ENCODE data around the gene ITPRIP. TPM values are rescaled to one million over a fixed set of nuclear protein-coding genes. Genes with fewer than 3 reads are reported as not detected.

Gene ITPRIP
- total RNA-seq, 1 experiment from 2014 or later: 15.5 TPM

DNA sequence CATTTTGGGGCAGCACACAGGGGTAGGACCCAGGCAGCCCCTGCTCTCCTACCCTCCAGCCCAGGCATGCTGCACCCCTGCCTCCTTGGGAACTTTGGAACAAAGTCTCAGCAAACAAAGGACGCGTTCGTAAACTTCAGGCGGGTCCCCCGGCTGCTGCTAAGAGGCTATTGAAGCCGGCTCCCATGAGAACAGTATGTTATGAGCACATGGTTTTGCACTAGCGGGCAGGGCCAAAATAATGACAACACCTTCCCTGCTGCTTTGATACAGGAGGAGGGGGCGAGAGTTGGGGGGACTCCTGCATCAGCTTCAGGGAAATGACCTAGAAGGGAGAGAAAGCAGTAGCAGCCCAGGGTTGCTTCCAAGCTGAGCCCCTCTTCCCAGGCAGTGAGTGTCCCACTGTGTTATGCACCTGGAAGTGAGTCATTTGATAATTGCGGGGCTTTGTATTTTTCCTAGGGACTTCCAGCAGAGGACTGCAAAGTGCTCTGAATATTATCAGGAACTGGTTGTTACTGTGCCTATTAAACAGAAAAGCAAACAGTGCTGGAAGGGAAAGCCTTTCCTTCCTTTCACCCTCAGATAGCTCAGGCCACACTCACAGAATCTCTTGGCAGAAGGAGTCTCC is 6.9 kb downstream of the ITPRIP start:
- Histone ChIP-seq H3K36me3 (peaks cover 39% of the 10 kb centered on the region), H3K27me3 (no peaks in the 10 kb centered on the region), H3K4me3 (no peak overlapping the region), H3K9me3 (no peaks in the 10 kb centered on the region)
- peak; percentile 46 for DNase-seq

- H3K4me3 ChIP-seq: no peak overlapping the region
- no peaks in the 10 kb centered on the region for H3K9me3 ChIP-seq
- peaks cover 44% of the 10 kb centered on the region for H3K36me3 ChIP-seq
- H3K27me3 ChIP-seq: no peaks in the 10 kb centered on the region
- peak; percentile 92 for DNase-seq
These were observed 7.8 kb downstream of the ITPRIP start for GRCh38 chr10:104330168-104331110.

DNA sequence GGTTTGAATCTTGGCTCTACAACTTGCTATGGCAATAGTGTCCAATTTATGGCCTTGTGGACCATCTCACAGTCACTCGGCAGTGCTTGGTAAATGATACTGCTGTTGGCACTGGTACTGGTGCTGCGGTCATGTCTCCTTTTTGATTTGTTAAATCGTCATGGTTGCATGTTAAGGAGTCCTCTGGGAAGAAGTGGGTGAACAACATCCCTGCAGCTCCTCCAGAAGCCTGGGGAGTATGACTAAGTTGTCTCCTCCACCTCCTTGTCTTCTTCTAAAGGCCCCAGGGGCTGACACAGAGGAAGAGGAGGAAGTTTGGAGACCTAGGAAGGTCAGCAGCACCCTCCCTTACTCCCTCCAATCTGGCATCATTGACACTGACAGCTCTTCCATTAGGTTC is 8.5 kb downstream of the ITPRIP start:
- H3K4me3 ChIP-seq: no peak overlapping the region
- H3K9me3 ChIP-seq: no peaks in the 10 kb centered on the region
- H3K36me3 ChIP-seq: peaks cover 40% of the 10 kb centered on the region
- no peaks in the 10 kb centered on the region for H3K27me3 ChIP-seq
- peak; percentile 89 for DNase-seq

DNA sequence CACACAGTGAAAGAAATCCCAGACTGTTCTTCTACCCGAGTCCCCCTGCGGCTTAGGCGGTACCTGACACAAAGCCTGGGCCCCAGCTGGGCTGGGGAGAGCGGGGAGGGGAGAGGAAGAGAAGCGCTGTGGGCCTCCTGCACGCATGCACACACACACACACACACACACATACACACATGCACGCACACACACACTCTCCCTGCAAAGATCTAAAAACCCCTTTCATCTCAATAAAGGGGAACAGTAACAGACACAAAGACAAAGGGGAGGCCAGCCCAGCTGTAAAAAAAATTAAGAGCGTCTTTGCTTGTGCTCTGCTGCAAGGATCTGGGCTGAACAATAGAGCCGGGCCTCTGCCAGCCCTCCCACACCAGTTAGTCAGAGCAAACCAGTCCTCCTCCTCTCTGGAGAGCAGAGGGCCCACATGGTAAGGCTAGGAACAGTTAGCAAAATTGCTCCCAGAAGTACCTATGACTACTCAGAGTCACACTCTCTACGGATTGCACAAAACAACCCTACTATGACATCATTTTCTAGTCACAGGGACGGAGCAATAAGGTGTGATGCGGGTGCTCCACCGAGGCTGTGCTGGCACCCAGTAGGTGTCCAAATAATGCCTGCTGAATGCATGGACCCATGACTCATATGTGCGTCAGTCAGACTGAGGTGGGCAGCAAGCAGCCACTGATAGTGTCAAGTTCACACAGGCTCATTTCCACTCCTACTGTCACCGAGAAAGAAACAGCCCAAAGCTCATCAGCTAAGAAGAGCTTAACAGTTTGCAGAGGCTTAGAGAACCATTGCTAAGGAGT is 9.2 kb downstream of the ITPRIP start:
- Histone ChIP-seq H3K36me3 (peaks cover 35% of the 10 kb centered on the region), H3K4me3 (peak overlapping the region; percentile 13), H3K27me3 (no peaks in the 10 kb centered on the region), H3K9me3 (no peaks in the 10 kb centered on the region)
- peak; percentile 95 for DNase-seq

DNA sequence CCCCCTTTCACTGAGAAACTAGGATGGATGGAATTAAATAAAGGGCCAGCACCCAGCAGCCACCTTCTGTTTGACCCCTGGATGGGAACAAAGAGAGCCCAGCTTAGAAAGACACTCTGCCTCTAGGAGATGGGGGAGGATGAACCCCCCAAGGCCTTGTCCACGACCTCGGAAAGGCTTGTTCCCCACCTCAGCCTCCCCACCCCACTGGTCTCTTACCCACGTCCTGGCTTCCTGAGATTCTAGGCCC is 9.7 kb downstream of the ITPRIP start:
- peak overlapping the region; percentile 13 for H3K4me3 ChIP-seq
- H3K27me3 ChIP-seq: no peaks in the 10 kb centered on the region
- peaks cover 35% of the 10 kb centered on the region for H3K36me3 ChIP-seq
- H3K9me3 ChIP-seq: no peaks in the 10 kb centered on the region
- no peak for DNase-seq

DNA sequence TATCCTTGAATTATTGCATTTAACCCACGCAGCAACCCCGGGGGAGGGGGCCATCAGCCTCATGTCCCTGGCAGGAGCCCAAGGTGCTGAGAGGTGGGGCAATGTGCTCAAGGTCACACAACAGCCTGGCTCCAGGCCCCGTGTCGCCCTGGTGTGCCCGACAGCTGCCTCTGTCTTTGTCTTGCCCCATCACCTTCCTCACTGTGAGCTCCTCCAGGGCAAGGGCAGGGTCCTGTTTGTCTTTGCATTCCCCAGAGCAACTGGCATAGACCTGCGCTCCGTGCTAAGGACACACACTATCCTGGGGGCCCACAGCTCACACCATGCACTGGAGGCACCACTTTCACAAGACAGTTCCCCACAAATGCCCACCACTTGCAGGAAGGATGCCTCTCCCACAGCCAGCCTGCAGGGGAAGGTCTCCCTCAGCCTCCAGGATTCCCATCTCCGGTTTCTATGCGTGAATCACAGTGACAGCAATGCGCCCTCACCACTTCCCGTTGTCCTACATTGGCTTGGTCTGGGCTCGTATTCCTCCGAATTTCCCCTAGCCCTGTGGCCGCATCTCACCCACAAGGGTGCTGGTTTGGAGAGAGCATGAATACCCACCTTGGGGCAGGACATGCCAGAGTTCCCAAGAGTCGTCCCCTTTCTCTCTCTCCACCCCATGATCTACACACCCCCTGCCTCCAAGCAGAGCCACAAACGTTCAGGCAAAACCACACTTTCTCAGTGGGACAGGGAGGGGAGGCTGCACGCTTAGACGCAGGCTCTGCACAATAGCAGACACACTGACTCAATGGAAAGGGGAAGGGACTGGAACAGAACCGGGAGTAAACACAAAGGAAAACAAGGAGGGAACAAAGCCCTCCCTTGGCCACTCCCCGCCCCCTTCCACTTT is 10.3 kb downstream of the ITPRIP start:
- H3K4me3 ChIP-seq: peak overlapping the region; percentile 13
- peak; percentile 69 for DNase-seq
- no peaks in the 10 kb centered on the region for H3K9me3 ChIP-seq
- peaks cover 37% of the 10 kb centered on the region for H3K36me3 ChIP-seq
- no peaks in the 10 kb centered on the region for H3K27me3 ChIP-seq

GRCh38 chr10:104326991-104327610 is 11.2 kb downstream of the ITPRIP start:
- Histone ChIP-seq H3K4me3 (no peak overlapping the region), H3K27me3 (no peaks in the 10 kb centered on the region), H3K9me3 (no peaks in the 10 kb centered on the region), H3K36me3 (peaks cover 38% of the 10 kb centered on the region)
- no peak for DNase-seq

DNA sequence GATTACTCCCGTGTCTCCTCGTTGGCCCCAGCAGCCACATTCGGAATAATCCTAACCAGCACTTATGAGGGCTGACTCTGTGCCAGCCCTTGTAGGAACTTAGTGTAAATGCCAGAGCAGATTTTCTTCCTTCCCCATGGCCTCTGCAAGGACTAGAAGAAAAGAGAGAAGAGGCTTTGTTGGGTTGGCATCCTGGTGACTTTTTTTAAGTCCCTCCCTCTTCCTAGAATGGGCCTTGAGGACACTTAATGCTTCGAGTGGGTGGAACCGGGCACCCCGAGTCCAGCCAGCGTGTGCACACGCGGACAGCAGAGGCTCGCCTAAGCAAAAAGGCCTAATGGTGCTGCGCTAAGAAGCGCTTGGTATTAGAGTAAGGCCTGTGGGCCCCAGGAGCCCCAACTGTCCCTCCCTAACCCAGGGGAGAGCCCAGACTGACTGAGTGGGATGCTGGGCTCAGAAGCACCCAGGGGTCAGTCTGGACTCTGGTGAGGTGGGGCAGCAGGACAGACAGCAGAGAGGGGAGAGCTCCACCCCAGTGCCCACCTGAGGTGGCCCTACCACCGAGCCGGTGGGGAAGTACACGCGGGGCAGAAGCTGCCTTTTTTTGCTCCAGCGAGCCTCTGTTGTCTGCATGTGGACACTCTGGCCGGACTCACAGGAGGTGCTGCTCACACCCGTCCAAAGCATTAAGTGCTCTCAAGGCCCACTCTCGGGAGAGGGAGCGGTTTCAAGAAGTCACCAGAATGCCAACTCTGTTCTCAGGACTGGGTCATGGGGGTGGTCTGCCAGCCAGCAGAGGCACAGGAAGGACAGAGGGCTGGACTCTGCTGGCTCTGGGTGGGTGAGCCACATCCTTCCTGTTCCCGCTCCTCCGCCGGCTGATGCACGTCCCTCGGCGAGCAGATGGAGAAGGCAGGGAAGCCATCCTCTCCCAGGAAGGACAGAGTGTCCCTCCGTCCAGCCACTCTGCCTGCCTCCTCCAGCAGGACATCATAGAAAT is 12.5 kb downstream of the ITPRIP start:
- H3K36me3 ChIP-seq: peaks cover 43% of the 10 kb centered on the region
- H3K9me3 ChIP-seq: no peaks in the 10 kb centered on the region
- no peaks in the 10 kb centered on the region for H3K27me3 ChIP-seq
- DNase-seq: no peak
- no peak overlapping the region for H3K4me3 ChIP-seq

DNA sequence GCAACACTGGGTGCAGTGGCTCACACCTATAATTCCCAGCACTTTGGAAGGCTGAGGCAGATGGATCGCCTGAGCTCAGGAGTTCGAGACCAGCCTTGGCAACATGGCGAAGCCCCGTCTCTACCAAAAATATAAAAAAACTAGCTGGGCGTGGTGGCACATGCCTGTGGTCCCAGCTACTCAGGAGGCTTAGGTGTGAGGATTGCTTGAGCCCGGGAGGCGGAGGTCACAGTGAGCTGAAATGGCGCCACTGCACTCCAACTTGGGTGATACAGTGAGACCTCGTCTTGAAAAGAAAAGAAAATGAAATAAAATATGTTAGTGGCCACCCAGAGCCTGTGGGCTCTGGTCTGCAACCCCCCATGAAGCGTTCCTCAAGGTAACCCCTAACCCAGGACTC is 13.3 kb downstream of the ITPRIP start:
- H3K9me3 ChIP-seq: no peaks in the 10 kb centered on the region
- no peak overlapping the region for H3K4me3 ChIP-seq
- no peaks in the 10 kb centered on the region for H3K27me3 ChIP-seq
- no peak for DNase-seq
- peaks cover 43% of the 10 kb centered on the region for H3K36me3 ChIP-seq

DNA sequence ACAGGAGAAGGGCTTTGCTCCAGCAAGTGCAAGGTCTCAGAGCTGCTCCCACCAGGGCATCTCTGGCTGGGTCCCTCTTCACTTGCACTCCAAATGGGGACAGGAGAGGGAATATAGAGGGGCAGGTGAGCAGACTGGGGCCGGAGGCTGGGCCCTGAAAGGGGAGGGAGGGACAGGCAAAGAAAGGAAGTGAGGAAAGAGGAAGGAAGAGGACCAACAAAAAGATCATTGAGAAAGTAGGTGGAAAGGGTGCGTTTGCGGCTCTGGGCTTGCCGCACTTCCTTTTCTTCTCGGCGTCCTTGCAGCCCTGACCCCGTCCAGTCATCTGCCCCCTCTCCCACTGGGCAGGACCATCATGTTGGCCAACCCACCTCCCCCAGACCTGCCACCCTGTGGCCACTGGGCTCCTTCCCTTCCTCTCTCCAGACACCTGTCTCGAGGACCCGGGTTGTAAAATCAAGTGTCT is 14.0 kb downstream of the ITPRIP start:
- no peaks in the 10 kb centered on the region for H3K9me3 ChIP-seq
- DNase-seq: no peak
- no peak overlapping the region for H3K4me3 ChIP-seq
- H3K27me3 ChIP-seq: no peaks in the 10 kb centered on the region
- H3K36me3 ChIP-seq: peaks cover 43% of the 10 kb centered on the region

DNA sequence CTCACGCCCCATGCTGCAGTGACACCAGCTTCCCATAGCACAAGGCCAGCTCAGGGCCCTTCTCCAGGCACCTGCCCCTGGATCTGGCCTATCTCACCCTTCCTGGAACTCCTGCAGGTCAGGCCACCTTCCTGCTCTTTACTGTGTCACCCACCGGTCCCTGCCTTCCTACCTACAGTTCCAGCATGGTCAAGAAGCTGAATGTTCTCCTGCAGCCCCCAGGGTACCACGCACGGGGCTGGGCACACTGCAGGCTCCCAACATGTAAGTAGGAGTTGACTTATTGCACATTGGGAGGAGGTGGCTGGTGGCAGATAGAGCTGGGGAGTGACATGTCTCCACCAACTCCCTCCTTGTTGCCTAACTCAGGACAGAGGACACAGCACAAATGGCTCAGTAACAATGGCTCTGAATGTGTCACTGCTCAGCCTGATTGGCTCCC is 14.5 kb downstream of the ITPRIP start:
- no peak for DNase-seq
- Histone ChIP-seq H3K9me3 (no peaks in the 10 kb centered on the region), H3K4me3 (no peak overlapping the region), H3K27me3 (no peaks in the 10 kb centered on the region), H3K36me3 (peaks cover 43% of the 10 kb centered on the region)

GRCh38 chr10:104323085-104323484 is 15.2 kb downstream of the ITPRIP start:
- Histone ChIP-seq H3K4me3 (no peak overlapping the region), H3K9me3 (no peaks in the 10 kb centered on the region), H3K36me3 (peaks cover 43% of the 10 kb centered on the region), H3K27me3 (no peaks in the 10 kb centered on the region)
- DNase-seq: no peak

DNA sequence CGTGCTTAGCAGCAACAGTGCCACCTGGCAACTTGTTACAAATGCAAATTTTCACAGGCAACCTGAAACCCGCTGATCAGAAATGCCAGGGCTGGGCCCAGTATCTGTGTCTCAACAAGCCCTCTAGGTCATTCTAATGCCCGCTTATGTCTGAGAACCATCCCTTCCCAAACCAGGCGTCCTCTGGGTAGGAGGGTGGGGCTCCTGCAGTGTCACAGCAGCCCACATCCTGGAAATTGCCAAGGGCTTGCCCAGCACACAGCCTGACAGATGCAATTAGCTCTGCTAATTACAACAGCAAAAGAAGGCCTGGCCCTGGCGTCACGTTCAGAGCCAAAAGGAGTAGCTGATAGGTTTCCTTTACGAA is 15.9 kb downstream of the ITPRIP start:
- H3K4me3 ChIP-seq: no peak overlapping the region
- H3K9me3 ChIP-seq: no peaks in the 10 kb centered on the region
- no peaks in the 10 kb centered on the region for H3K27me3 ChIP-seq
- peaks cover 42% of the 10 kb centered on the region for H3K36me3 ChIP-seq
- DNase-seq: no peak

- Histone ChIP-seq H3K27me3 (no peaks in the 10 kb centered on the region), H3K36me3 (peaks cover 42% of the 10 kb centered on the region), H3K4me3 (no peak overlapping the region), H3K9me3 (no peaks in the 10 kb centered on the region)
- no peak for DNase-seq
These were observed 16.4 kb downstream of the ITPRIP start for GRCh38 chr10:104321725-104322415.

All from MG63 (cell line).